Vagina (tissue), 2 donors: ENCODE data around the gene ZNF625. TPM values are rescaled to one million over a fixed set of nuclear protein-coding genes. Genes with fewer than 3 reads are reported as not detected.

Source experiments
- DNase-seq, 2 donors: peaks; one replicate each; pipeline ENCODE4 v3.0.0-alpha.2; 2017; ENCODE audit errors: extremely low spot score in 2 of 2
- H3K27ac ChIP-seq: fragments of 200-600 bp; sonication (generic); one replicate; pipeline ENCODE4 v1.5.1; 2019
- H3K27me3 ChIP-seq: fragments of 200-600 bp; sonication (generic); one replicate; pipeline ENCODE4 v1.5.1; 2019
- H3K36me3 ChIP-seq, 2 donors: fragments of 200-600 bp; sonication (generic); one replicate each; pipeline ENCODE4 v1.5.1; 2017 to 2019
- H3K4me1 ChIP-seq: fragments of 200-600 bp; sonication (generic); one replicate; pipeline ENCODE4 v1.5.1; 2019
- H3K4me3 ChIP-seq, 2 donors: fragments of 200-600 bp; sonication (generic); 1 replicate in 1 of 2; 2 replicates in 1 of 2; pipeline ENCODE4 v1.5.1; 2016 to 2019
- H3K9me3 ChIP-seq: fragments of 200-600 bp; sonication (generic); one replicate; pipeline ENCODE4 v1.5.1; 2019
- CTCF ChIP-seq, 3 experiments: fragments of 450-650 bp in 2 of 3; fragments of 200-600 bp in 1 of 3; sonication (generic) in 1 of 3; IDR thresholded peaks; one replicate each; pipeline ENCODE4 v1.5.1; 2017 to 2019; ENCODE audit warnings: antibody characterized with exemption in 3 of 3, mild to moderate bottlenecking in 2 of 3, moderate library complexity in 2 of 3
- POLR2A ChIP-seq, 2 donors: fragments of 450-650 bp; IDR thresholded peaks; one replicate each; pipeline ENCODE4 v1.6.1; 2017; ENCODE audit warnings: antibody characterized with exemption in 2 of 2, mild to moderate bottlenecking in 2 of 2, moderate library complexity in 2 of 2
- POLR2AphosphoS5 ChIP-seq, 2 donors: sonication (generic); formaldehyde crosslinking; IDR thresholded peaks; one replicate each; pipeline ENCODE4 v1.9.0; 2017; ENCODE audit warnings: antibody characterized with exemption in 2 of 2, mild to moderate bottlenecking in 2 of 2, low read depth in 1 of 2; ENCODE audit not compliant: insufficient read depth in 1 of 2
- intact Hi-C: fragments of 100-400 bp; cut with DNase I; formaldehyde crosslinking; loops from one replicate; pipeline ENCODE4 v1.15.1; 2023
- total RNA-seq: library from RNA; depleted of rRNA; stranded (reverse); fragments of >200 nt; gene quantifications from one replicate; pipeline ENCODE4 v1.2.3, GENCODE V29; 2016

Gene ZNF625
- total RNA-seq, 1 donor from 2014 or later, result 6.6 TPM

GRCh38 chr19:12145348-12145747 is 11.2 kb downstream of the ZNF625 start:
- intact Hi-C loops, result no loop called here
- no peak for DNase-seq
- H3K9me3 ChIP-seq, result no peaks in the 10 kb centered on the region
- peaks cover 4 to 32% of the 10 kb centered on the region in 2 donors for H3K36me3 ChIP-seq
- TF ChIP-seq POLR2A (IDR thresholded peaks at IDR 0.05), result no peak
- TF ChIP-seq CTCF (IDR thresholded peaks at IDR 0.05), result no peak
- no peak for TF ChIP-seq POLR2AphosphoS5 (IDR thresholded peaks at IDR 0.05; ENCODE audit: insufficient read depth in 1 of 2, low read depth in 1 of 2)
- no peak overlapping the region for H3K4me3 ChIP-seq
- H3K4me1 ChIP-seq, result peaks cover 8% of the 10 kb centered on the region
- H3K27ac ChIP-seq, result no peak overlapping the region
- H3K27me3 ChIP-seq, result no peaks in the 10 kb centered on the region

- Histone ChIP-seq H3K36me3 (peaks cover 4 to 20% of the 10 kb centered on the region in 2 donors), H3K4me3 (no peak overlapping the region), H3K27ac (no peak overlapping the region), H3K27me3 (no peaks in the 10 kb centered on the region), H3K9me3 (no peaks in the 10 kb centered on the region), H3K4me1 (peaks cover 19% of the 10 kb centered on the region)
- TF ChIP-seq POLR2A (IDR thresholded peaks at IDR 0.05) (no peak), POLR2AphosphoS5 (IDR thresholded peaks at IDR 0.05; ENCODE audit: insufficient read depth in 1 of 2, low read depth in 1 of 2) (no peak), CTCF (IDR thresholded peaks at IDR 0.05) (no peak)
- no peak for DNase-seq
- intact Hi-C loops, result loop anchor here (5.0 kb wide), 1 partner anchor 79 kb away; the partner anchor contains the start of gene ZNF844
Measured at GRCh38 chr19:12141405-12141736, 15.2 kb downstream of the ZNF625 start.

- intact Hi-C loops, result loop anchor here (5.0 kb wide), 1 partner anchor 78 kb away; the partner anchor contains the start of gene ZNF844
- H3K4me3 ChIP-seq, result peak overlapping the region; percentile 78 to 99
- H3K36me3 ChIP-seq, result peaks cover 3 to 20% of the 10 kb centered on the region in 2 donors
- no peaks in the 10 kb centered on the region for H3K9me3 ChIP-seq
- H3K27ac ChIP-seq, result peak overlapping the region; percentile 66
- no peak for TF ChIP-seq POLR2A (IDR thresholded peaks at IDR 0.05)
- peak; percentile 82 to 92 (median 86) for TF ChIP-seq CTCF (IDR thresholded peaks at IDR 0.05)
- TF ChIP-seq POLR2AphosphoS5 (IDR thresholded peaks at IDR 0.05; ENCODE audit: insufficient read depth in 1 of 2, low read depth in 1 of 2), result peak in 1 of 2 donors; percentile 66
- no peaks in the 10 kb centered on the region for H3K27me3 ChIP-seq
- H3K4me1 ChIP-seq, result peaks cover 19% of the 10 kb centered on the region
- peak in 1 of 2 donors; percentile 90 for DNase-seq
Measured at GRCh38 chr19:12140545-12141404, 15.8 kb downstream of the ZNF625 start.

GRCh38 chr19:12139885-12140544 is 16.5 kb downstream of the ZNF625 start, which contains the start of gene ZNF20:
TSS of gene ZNF20 (minus strand) at chr19:12140350. CDS start at chr19:12140182, 168 bp downstream.
- DNase-seq, result peak in 1 of 2 donors; percentile 97
- TF ChIP-seq POLR2AphosphoS5 (IDR thresholded peaks at IDR 0.05; ENCODE audit: insufficient read depth in 1 of 2, low read depth in 1 of 2), result peak; percentile 76 to 83
- TF ChIP-seq POLR2A (IDR thresholded peaks at IDR 0.05), result no peak
- H3K36me3 ChIP-seq, result peaks cover 0 to 20% of the 10 kb centered on the region in 2 donors
- H3K4me1 ChIP-seq, result peaks cover 19% of the 10 kb centered on the region
- H3K27ac ChIP-seq, result peak within 1 kb of the TSS; percentile 66
- peak within 1 kb of the TSS; percentile 78 to 99 for H3K4me3 ChIP-seq
- H3K9me3 ChIP-seq, result no peaks in the 10 kb centered on the region
- intact Hi-C loops, result loop anchor here (5.0 to 10.0 kb wide), 2 partner anchors 78 to 175 kb away; partner anchors contain the start of genes ZNF763 and ZNF844
- no peaks in the 10 kb centered on the region for H3K27me3 ChIP-seq

GRCh38 chr19:12139269-12139668 is 17.3 kb downstream of the ZNF625 start:
- peak overlapping the region; percentile 78 to 99 for H3K4me3 ChIP-seq
- intact Hi-C loops, result loop anchor here (10.0 kb wide), 1 partner anchor 174 kb away; the partner anchor contains the start of gene ZNF763
- H3K9me3 ChIP-seq, result peaks cover 2% of the 10 kb centered on the region
- no peaks in the 10 kb centered on the region for H3K27me3 ChIP-seq
- no peak for DNase-seq
- peaks cover 0 to 22% of the 10 kb centered on the region in 2 donors for H3K36me3 ChIP-seq
- TF ChIP-seq POLR2AphosphoS5 (IDR thresholded peaks at IDR 0.05; ENCODE audit: insufficient read depth in 1 of 2, low read depth in 1 of 2) (no peak), POLR2A (IDR thresholded peaks at IDR 0.05) (no peak), CTCF (IDR thresholded peaks at IDR 0.05) (no peak)
- peaks cover 19% of the 10 kb centered on the region for H3K4me1 ChIP-seq
- no peak overlapping the region for H3K27ac ChIP-seq
